SIG-M5 treated with dmso at 0.1 percent for 504 hours (cell line): Measurements from ENCODE around the gene LLCFC1.
A peak's percentile ranks its signal among the peaks of the same experiment; 100 is the strongest.

Experiments
- DNase-seq: peaks from one replicate; lab custom pipeline; 2025; ENCODE audit not compliant: unreplicated experiment; lab: John Stamatoyannopoulos, UW

The LLCFC1 gene

GRCh38 chr7:142940966-142941535 lies 1.8 kb downstream of the LLCFC1 start:
- DNase-seq, result no peak

GRCh38 chr7:142941541-142941940 lies 2.3 kb downstream of the LLCFC1 start:
- no peak for DNase-seq

GRCh38 chr7:142942746-142943145 lies 3.5 kb downstream of the LLCFC1 start:
- no peak for DNase-seq

- DNase-seq, result no peak
These were observed 4.5 kb downstream of the LLCFC1 start for GRCh38 chr7:142943706-142944268.

GRCh38 chr7:142945001-142945400 lies 5.7 kb downstream of the LLCFC1 start:
- no peak for DNase-seq

GRCh38 chr7:142948603-142949002 lies 9.3 kb downstream of the LLCFC1 start:
- no peak for DNase-seq

GRCh38 chr7:142950235-142950634 lies 11.0 kb downstream of the LLCFC1 start:
- DNase-seq, result no peak

- DNase-seq, result peak; percentile 47
These were observed 15.5 kb downstream of the LLCFC1 start for GRCh38 chr7:142954680-142955268.

- no peak for DNase-seq
These were observed 17.8 kb downstream of the LLCFC1 start for GRCh38 chr7:142956951-142957623.

- no peak for DNase-seq
These were observed 18.4 kb downstream of the LLCFC1 start for GRCh38 chr7:142957723-142958122.

- no peak for DNase-seq
These were observed 19.9 kb downstream of the LLCFC1 start for GRCh38 chr7:142959202-142959601.

GRCh38 chr7:142960955-142961512 lies 21.8 kb downstream of the LLCFC1 start:
- DNase-seq, result peak; percentile 24

- DNase-seq, result no peak
These were observed 22.3 kb downstream of the LLCFC1 start for GRCh38 chr7:142961595-142961972.

GRCh38 chr7:142961973-142962926 lies 23.0 kb downstream of the LLCFC1 start, which contains the start of gene KEL:
Gene KEL, minus strand, starts transcription at chr7:142962363. Its CDS starts 157 bp downstream, at chr7:142962206.
- DNase-seq, result no peak

- no peak for DNase-seq
These were observed 23.7 kb downstream of the LLCFC1 start for GRCh38 chr7:142962991-142963390.

GRCh38 chr7:142963993-142964392 lies 24.7 kb downstream of the LLCFC1 start:
- DNase-seq, result no peak

GRCh38 chr7:142964502-142965246 lies 25.4 kb downstream of the LLCFC1 start:
- DNase-seq, result no peak

GRCh38 chr7:142968229-142968628 lies 28.9 kb downstream of the LLCFC1 start:
- peak; percentile 12 for DNase-seq

GRCh38 chr7:142969183-142969582 lies 29.9 kb downstream of the LLCFC1 start:
- no peak for DNase-seq

- no peak for DNase-seq
These were observed 35.3 kb downstream of the LLCFC1 start for GRCh38 chr7:142974626-142975025.
